ENCODE results near the gene MAML2. TPM values are rescaled to one million over a fixed set of nuclear protein-coding genes. Genes with fewer than 3 reads are reported as not detected.
A peak's percentile ranks its signal among the peaks of the same experiment; 100 is the strongest.

MAML2 gene
- polyA plus RNA-seq, 1 of the 3 experiments (the other 2 are of a cell fraction): 20.1 TPM

DNA sequence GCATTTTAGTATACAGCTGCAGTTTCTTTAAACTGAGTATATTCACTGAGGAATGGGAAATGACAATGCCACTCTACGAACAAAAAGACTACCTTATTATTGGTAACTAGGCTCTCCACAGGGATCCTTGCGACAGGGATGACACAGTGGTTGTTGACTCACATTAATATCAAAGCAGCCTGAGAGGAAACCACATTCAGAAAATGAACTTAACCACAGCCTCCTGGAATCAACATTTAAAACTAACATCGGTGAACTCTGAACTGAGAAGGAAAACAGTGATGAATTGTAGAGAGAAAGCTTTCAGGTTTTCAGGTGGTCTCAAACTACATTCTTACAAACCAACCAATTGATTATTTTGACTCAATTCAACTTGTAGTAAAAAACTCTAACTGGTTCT lies 328.8 kb downstream of the MAML2 start:
- Histone ChIP-seq H3K79me2 (ENCODE audit: insufficient read depth) (peaks cover 49% of the 10 kb centered on the region), H3K27ac (ENCODE audit: low read depth in 2 of 2, low read length in 1 of 2) (peak overlapping the region; percentile 16 to 22; a peak in 2 of 4 replicates), H3K4me2 (no peak overlapping the region), H3K27me3 (ENCODE audit: insufficient read depth) (no peaks in the 10 kb centered on the region), H3K9me2 (no peaks in the 10 kb centered on the region), H2AFZ (ENCODE audit: low read depth) (no peak overlapping the region), H3F3A (replicated peaks; ENCODE audit: insufficient read depth) (peaks cover 16% of the 10 kb centered on the region), H3K9ac (no peak overlapping the region), H3K4me1 (ENCODE audit: control insufficient read depth in 1 of 2, insufficient read depth in 2 of 2, low read depth in 1 of 2, low read length in 1 of 2) (peaks cover 7 to 14% of the 10 kb centered on the region in 2 experiments; a peak in 3 of 4 replicates), H3K4me3 (ENCODE audit: low read depth in 2 of 2, low read length in 1 of 2) (no peak overlapping the region), H4K20me1 (ENCODE audit: insufficient read depth) (no peaks in the 10 kb centered on the region), H3K36me3 (replicated peaks in 1 of 2; ENCODE audit: control insufficient read depth in 1 of 2, insufficient read depth in 2 of 2, low read length in 1 of 2) (peaks cover 0 to 2% of the 10 kb centered on the region in 2 experiments), H3K9me3 (no peaks in the 10 kb centered on the region)
- ChIA-PET CTCF (interaction anchor here (1.4 to 1.6 kb wide), 2 partner anchors 329 to 412 kb away, joined by 4 to 5 read pairs; partner anchors contain the start of gene MAML2), POLR2A (no interaction called here)
- WGBS (ENCODE audit: low lambda C conversion rate): 59% methylated on average over 3 of the region's 3 CpGs
- TF ChIP-seq USF1 (IDR thresholded peaks at IDR 0.05; ENCODE audit: borderline replicate concordance, low read depth) (no peak), TCF12 (IDR thresholded peaks at IDR 0.05) (0 out of 2 replicates have a peak, but pooled peaks have one; percentile 17), MXI1 (IDR thresholded peaks at IDR 0.05; ENCODE audit: low read depth, low read length) (no peak)
- DNase-seq: no peak

- TF ChIP-seq CHD2 (IDR thresholded peaks at IDR 0.05; ENCODE audit: low read length, partially characterized antibody) (no peak), EP300 (IDR thresholded peaks at IDR 0.05; ENCODE audit: borderline replicate concordance in 1 of 2, low read depth in 1 of 2, low read length in 1 of 2) (no peak), USF1 (IDR thresholded peaks at IDR 0.05; ENCODE audit: borderline replicate concordance, low read depth) (no peak)
- H3K27ac ChIP-seq (ENCODE audit: low read depth in 2 of 2, low read length in 1 of 2): peak overlapping the region; percentile 22 to 71; a peak in 3 of 4 replicates
- H3K27me3 ChIP-seq (ENCODE audit: insufficient read depth): no peaks in the 10 kb centered on the region
- H3K4me3 ChIP-seq (ENCODE audit: low read depth in 2 of 2, low read length in 1 of 2): no peak overlapping the region
- CTCF ChIA-PET: interaction anchor here (0.9 to 2.5 kb wide), 4 partner anchors 10 to 413 kb away, joined by 3 to 27 read pairs (median 4); partner anchors contain the start of gene MAML2
- no peak overlapping the region for H2AFZ ChIP-seq (ENCODE audit: low read depth)
- no peak for DNase-seq
- POLR2A ChIA-PET: no interaction called here
- no peaks in the 10 kb centered on the region for H3K9me2 ChIP-seq
- H3K9ac ChIP-seq: no peak overlapping the region
- WGBS (ENCODE audit: low lambda C conversion rate): 90% methylated on average over 9 of the region's 17 CpGs
- H3K9me3 ChIP-seq: no peaks in the 10 kb centered on the region
- H3K36me3 ChIP-seq (replicated peaks in 1 of 2; ENCODE audit: control insufficient read depth in 1 of 2, insufficient read depth in 2 of 2, low read length in 1 of 2): peaks cover 0 to 2% of the 10 kb centered on the region in 2 experiments
- H3K79me2 ChIP-seq (ENCODE audit: insufficient read depth): peaks cover 55% of the 10 kb centered on the region
- peaks cover 13% of the 10 kb centered on the region for H3F3A ChIP-seq (replicated peaks; ENCODE audit: insufficient read depth)
- H3K4me1 ChIP-seq (ENCODE audit: control insufficient read depth in 1 of 2, insufficient read depth in 2 of 2, low read depth in 1 of 2, low read length in 1 of 2): peaks cover 7 to 14% of the 10 kb centered on the region in 2 experiments; a peak in 3 of 4 replicates
- H3K4me2 ChIP-seq: no peak overlapping the region
- no peaks in the 10 kb centered on the region; the same call in 1 of the 2 replicates for H4K20me1 ChIP-seq (ENCODE audit: insufficient read depth)
Measured at GRCh38 chr11:96013461-96014213, 329.4 kb downstream of the MAML2 start.

Data from SK-N-SH (cell line).